ENCODE results near the gene STXBP5.

GRCh38 chr6:147157930-147158329, 46.3 kb upstream of the STXBP5 start:
- TF ChIP-seq, protein P1, sequence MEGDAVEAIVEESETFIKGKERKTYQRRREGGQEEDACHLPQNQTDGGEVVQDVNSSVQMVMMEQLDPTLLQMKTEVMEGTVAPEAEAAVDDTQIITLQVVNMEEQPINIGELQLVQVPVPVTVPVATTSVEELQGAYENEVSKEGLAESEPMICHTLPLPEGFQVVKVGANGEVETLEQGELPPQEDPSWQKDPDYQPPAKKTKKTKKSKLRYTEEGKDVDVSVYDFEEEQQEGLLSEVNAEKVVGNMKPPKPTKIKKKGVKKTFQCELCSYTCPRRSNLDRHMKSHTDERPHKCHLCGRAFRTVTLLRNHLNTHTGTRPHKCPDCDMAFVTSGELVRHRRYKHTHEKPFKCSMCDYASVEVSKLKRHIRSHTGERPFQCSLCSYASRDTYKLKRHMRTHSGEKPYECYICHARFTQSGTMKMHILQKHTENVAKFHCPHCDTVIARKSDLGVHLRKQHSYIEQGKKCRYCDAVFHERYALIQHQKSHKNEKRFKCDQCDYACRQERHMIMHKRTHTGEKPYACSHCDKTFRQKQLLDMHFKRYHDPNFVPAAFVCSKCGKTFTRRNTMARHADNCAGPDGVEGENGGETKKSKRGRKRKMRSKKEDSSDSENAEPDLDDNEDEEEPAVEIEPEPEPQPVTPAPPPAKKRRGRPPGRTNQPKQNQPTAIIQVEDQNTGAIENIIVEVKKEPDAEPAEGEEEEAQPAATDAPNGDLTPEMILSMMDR (IDR thresholded peaks at IDR 0.05), result no peak
- TF ChIP-seq POLR2AphosphoS5 (IDR thresholded peaks at IDR 0.05), result no peak
